ENCODE results near the gene HOXC5. TPM values are rescaled to one million over a fixed set of nuclear protein-coding genes. Genes with fewer than 3 reads are reported as not detected.
A peak's percentile ranks its signal among the peaks of the same experiment; 100 is the strongest.

Gene HOXC5
- total RNA-seq, 1 experiment from 2014 or later, result not detected

- no CpG with 5 or more reads among the region's 61 CpGs for WGBS (ENCODE audit: extremely low coverage, insufficient read length, low lambda C conversion rate)
- no peak overlapping the region for H2BK5ac ChIP-seq (ENCODE audit: insufficient read length, low read length)
- H3K27me3 ChIP-seq (ENCODE audit: insufficient read depth, low read length), result peaks cover 99% of the 10 kb centered on the region
- no peak overlapping the region for H3K27ac ChIP-seq (ENCODE audit: insufficient read length, low read depth, low read length)
- peak overlapping the region in 1 of 2 experiments; percentile 57; a peak in 2 of 5 replicates for H3K4me3 Mint-ChIP-seq
- no peak overlapping the region for H3K23ac ChIP-seq (ENCODE audit: insufficient read length, low read depth, low read length)
- peaks cover 100% of the 10 kb centered on the region for H3K27me3 Mint-ChIP-seq (ENCODE audit: low read depth)
- no peaks in the 10 kb centered on the region for H3K23me2 ChIP-seq (ENCODE audit: insufficient read length, low read depth, low read length, poor library complexity, severe bottlenecking)
- no peak overlapping the region for H3K18ac ChIP-seq (ENCODE audit: insufficient read length, low read depth, low read length)
- no peak overlapping the region for H4K8ac ChIP-seq (replicated peaks; ENCODE audit: insufficient read length, low read depth, low read length)
- no peak overlapping the region; the same call in 1 of the 2 replicates for H3K14ac ChIP-seq (ENCODE audit: insufficient read depth, low read length)
- peaks cover 3 to 27% of the 10 kb centered on the region in 2 experiments for H3K4me1 Mint-ChIP-seq
- no peaks in the 10 kb centered on the region for H4K20me1 ChIP-seq (ENCODE audit: control insufficient read depth, insufficient read depth, insufficient read length)
- H3K9ac ChIP-seq (ENCODE audit: extremely low read depth, insufficient read length, low read length), result no peak overlapping the region
- H2BK120ac ChIP-seq (ENCODE audit: low read depth, low read length, poor library complexity, severe bottlenecking), result no peak overlapping the region
- no peak overlapping the region for H3K56ac ChIP-seq (ENCODE audit: insufficient read length, low read depth, low read length)
- H3K27ac Mint-ChIP-seq, result no peak overlapping the region
- no peaks in the 10 kb centered on the region for H3K36me3 Mint-ChIP-seq (ENCODE audit: insufficient read depth in 1 of 3, low read depth in 3 of 3)
- TF ChIP-seq CTCF (conservative IDR thresholded peaks at IDR 0.05), result no peak
- H3K9me3 ChIP-seq (ENCODE audit: control insufficient read depth, low read depth, low read length), result no peaks in the 10 kb centered on the region
- H2BK20ac ChIP-seq (ENCODE audit: low read depth, low read length, poor library complexity, severe bottlenecking), result no peak overlapping the region
- H2AFZ ChIP-seq (ENCODE audit: low read length), result no peak overlapping the region
- no peak overlapping the region for H2BK12ac ChIP-seq (ENCODE audit: insufficient read length, low read depth, low read length)
- H3T11ph ChIP-seq (ENCODE audit: low read length), result no peak overlapping the region
- no peak overlapping the region for H3K4me2 ChIP-seq (ENCODE audit: insufficient read depth, insufficient read length, low read length)
- H2BK15ac ChIP-seq (ENCODE audit: low read depth, low read length), result no peak overlapping the region
- H3K79me2 ChIP-seq (ENCODE audit: insufficient read depth, low read length), result no peaks in the 10 kb centered on the region
- H3K9me3 Mint-ChIP-seq, result peaks cover 2 to 13% of the 10 kb centered on the region in 2 experiments; a peak in 3 of 5 replicates
- H3K4ac ChIP-seq (ENCODE audit: low read depth, low read length), result no peak overlapping the region
- no peaks in the 10 kb centered on the region for H3K4me1 ChIP-seq (ENCODE audit: insufficient read depth, low read length)
- no peaks in the 10 kb centered on the region for H3K79me1 ChIP-seq (ENCODE audit: insufficient read depth, low read depth, low read length, poor library complexity, severe bottlenecking)
- H4K5ac ChIP-seq (ENCODE audit: insufficient read length, low read depth, low read length), result no peak overlapping the region
- DNase-seq, result peak; percentile 67
- H2AK5ac ChIP-seq (ENCODE audit: insufficient read length, low read length), result no peak overlapping the region
- H4K91ac ChIP-seq (ENCODE audit: insufficient read length, low read depth, low read length), result no peak overlapping the region
These were observed 14.5 kb downstream of the HOXC5 start for GRCh38 chr12:54047160-54047963.
